Activated naive CD4-positive, alpha-beta T cell (primary cell): ENCODE data around the gene RUNX2.
A peak's percentile ranks its signal among the peaks of the same experiment; 100 is the strongest.
"Not testable (repeated sequence)": the region's sequence is repeated elsewhere in the genome, so short reads cannot be mapped to it uniquely, and the experiment has no call there.

Experiments
- DNase-seq, 4 experiments: peaks; one replicate each; lab custom pipeline; 2025; lab: John Stamatoyannopoulos, UW

RUNX2 gene

GRCh38 chr6:45556828-45557227, 228.7 kb downstream of the RUNX2 start:
- DNase-seq = no peak

- no peak for DNase-seq
These were observed 229.3 kb downstream of the RUNX2 start for GRCh38 chr6:45557454-45557853.

GRCh38 chr6:45558858-45559257, 230.7 kb downstream of the RUNX2 start:
- DNase-seq = no peak

GRCh38 chr6:45560321-45560820, 232.2 kb downstream of the RUNX2 start:
- DNase-seq = not testable (repeated sequence)

- no peak for DNase-seq
These were observed 234.0 kb downstream of the RUNX2 start for GRCh38 chr6:45562171-45562570.

GRCh38 chr6:45563041-45563440, 234.9 kb downstream of the RUNX2 start:
- DNase-seq = no peak

GRCh38 chr6:45563844-45564243, 235.7 kb downstream of the RUNX2 start:
- DNase-seq = no peak

- DNase-seq = no peak
These were observed 238.8 kb downstream of the RUNX2 start for GRCh38 chr6:45566882-45567281.

GRCh38 chr6:45567879-45568278, 239.7 kb downstream of the RUNX2 start:
- no peak for DNase-seq

- no peak for DNase-seq
These were observed 240.5 kb downstream of the RUNX2 start for GRCh38 chr6:45568626-45569025.

GRCh38 chr6:45569210-45569945, 241.2 kb downstream of the RUNX2 start:
- no peak for DNase-seq

GRCh38 chr6:45571159-45571558, 243.0 kb downstream of the RUNX2 start:
- no peak for DNase-seq

- DNase-seq = no peak
These were observed 244.7 kb downstream of the RUNX2 start for GRCh38 chr6:45572833-45573232.

GRCh38 chr6:45574014-45574461, 245.9 kb downstream of the RUNX2 start:
- no peak for DNase-seq

GRCh38 chr6:45574885-45575284, 246.8 kb downstream of the RUNX2 start:
- no peak for DNase-seq

- DNase-seq = no peak
These were observed 248.8 kb downstream of the RUNX2 start for GRCh38 chr6:45576648-45577624.

- no peak for DNase-seq
These were observed 249.8 kb downstream of the RUNX2 start for GRCh38 chr6:45577836-45578504.

GRCh38 chr6:45584127-45584526, 256.0 kb downstream of the RUNX2 start:
- no peak for DNase-seq

GRCh38 chr6:45586216-45587171, 258.4 kb downstream of the RUNX2 start:
- peak in 2 of 4 experiments; percentile 6 to 30 for DNase-seq

GRCh38 chr6:45587229-45588060, 259.3 kb downstream of the RUNX2 start:
- no peak for DNase-seq
